ENCODE data around the gene KCNC4.

Gene KCNC4

DNA sequence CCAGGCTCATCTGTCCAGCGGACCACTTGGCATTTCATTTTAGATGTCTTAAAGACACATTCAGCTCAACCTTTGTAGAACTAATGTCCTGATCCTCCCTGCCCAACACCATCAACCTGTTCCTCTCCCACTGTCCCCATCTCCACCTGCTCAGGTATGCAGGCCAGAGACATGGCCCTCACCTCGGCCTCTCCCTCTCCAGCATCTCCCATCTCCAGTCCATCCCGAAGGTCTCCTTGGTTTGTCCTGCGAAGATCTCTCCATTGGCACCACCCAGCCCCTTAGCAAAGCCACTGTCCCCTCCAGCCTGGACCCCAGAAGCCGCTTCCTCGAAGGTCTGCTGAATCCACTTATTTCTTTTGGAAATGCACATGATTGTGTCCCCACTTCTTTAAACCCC is 20.9 kb upstream of the KCNC4 start:
- DNase-seq: no peak

DNA sequence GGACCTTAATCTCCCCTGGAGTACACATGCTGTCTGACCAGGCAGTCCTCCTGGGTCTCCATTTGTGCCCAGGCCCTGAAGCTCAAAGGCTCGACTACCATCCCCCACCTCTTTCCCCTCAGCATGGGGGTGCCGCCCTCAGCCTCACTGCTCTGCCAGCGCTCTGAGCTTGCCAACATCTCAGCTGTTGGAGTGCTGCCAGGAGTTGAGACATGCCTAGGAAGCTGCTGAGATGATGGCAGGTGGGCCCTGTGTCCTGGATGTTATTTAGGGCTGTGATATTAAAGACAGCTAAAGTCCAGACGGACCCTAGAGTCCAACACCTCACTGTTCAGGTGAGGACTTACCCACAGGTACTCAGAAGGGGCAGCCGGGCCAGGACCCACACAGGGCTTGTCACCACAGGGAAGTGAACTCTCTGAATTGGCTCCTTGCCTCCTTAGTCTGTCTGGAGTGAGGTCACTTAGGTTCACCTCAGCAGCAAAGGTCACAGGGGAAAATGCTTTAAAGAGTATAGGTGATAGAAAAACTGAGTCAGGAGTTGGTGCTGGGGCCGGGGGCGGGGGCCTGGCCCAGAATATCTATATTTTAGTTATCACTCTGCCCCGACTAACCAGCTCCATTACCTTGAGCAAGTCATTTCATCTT is 19.7 kb upstream of the KCNC4 start:
- DNase-seq: no peak

DNA sequence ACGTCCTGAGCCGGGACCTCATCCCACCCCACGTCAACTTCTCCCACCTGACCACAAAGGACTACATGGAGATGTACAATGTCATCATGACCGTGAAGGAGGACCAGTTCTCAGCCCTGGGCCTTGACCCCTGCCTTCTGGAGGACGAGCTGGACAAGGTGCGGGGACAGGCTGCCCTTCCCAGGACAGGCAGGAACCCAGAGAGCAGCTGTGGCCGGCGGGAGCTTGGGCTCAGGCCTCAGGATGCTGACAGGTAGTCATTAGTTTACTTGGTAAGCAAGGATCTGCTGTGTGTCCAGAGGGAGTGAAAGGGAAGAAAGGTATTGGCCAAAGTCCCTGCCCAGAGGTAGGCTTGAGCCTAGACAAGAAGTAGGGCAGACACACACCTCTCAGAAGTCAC is 17.6 kb upstream of the KCNC4 start:
- DNase-seq: no peak

DNA sequence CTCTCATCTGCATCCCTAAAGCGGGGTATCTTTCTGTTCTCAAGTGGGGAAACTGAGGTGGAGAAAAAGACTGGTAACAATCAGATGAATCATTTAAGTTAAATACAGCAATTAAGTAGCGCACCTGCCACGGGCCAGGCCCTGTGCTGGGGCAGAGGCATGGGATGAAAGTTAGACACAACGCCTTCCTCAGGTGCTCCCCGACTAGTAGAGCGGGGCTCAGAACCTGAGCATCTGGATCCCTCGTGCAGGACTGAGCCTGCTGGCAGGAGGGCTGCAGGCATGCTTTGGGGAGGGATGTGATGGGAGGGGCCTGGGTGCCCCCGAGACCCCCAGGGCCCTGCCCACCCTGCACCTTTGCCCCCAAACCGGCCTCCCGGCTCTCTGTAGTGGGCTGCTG is 14.9 kb upstream of the KCNC4 start:
- DNase-seq: no peak

DNA sequence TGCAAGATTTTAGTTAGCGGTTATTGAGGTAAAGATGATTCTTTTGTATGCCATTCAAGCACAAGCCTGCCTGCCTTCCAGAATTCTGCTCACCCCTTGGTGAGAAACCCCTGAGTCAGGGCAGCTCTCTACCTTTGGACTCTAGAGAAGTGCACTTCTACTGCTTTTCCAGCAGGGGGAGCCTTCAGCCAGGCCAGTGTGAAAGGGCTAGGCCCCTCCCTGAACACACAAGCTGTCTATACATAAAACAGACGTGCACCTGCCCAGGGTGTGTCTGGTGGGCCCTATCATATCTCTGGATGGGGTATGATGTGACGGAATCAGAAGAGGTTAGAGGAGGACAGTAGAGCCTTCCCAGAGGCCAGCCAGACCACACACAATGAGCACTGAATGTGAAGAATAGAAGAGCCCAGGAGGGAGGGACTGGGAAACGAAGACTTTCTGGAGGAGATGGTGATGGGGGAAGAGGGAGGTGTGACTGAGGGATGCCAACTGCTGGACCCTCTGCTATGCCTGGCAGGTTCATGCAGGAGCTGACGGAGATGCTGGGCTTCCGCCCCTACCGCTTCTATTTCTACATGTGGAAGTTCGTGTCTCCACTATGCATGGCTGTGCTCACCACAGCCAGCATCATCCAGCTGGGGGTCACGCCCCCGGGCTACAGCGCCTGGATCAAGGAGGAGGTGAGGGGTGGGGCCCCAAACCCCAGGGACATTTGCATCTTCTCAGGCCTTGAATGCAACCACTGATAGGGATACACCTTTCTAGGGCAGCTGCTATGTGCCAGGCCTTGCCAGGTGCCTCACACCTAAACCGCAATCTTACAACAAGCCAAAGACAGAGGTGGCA is 13.0 kb upstream of the KCNC4 start:
- peak; percentile 53 to 68 (median 58) for DNase-seq

DNA sequence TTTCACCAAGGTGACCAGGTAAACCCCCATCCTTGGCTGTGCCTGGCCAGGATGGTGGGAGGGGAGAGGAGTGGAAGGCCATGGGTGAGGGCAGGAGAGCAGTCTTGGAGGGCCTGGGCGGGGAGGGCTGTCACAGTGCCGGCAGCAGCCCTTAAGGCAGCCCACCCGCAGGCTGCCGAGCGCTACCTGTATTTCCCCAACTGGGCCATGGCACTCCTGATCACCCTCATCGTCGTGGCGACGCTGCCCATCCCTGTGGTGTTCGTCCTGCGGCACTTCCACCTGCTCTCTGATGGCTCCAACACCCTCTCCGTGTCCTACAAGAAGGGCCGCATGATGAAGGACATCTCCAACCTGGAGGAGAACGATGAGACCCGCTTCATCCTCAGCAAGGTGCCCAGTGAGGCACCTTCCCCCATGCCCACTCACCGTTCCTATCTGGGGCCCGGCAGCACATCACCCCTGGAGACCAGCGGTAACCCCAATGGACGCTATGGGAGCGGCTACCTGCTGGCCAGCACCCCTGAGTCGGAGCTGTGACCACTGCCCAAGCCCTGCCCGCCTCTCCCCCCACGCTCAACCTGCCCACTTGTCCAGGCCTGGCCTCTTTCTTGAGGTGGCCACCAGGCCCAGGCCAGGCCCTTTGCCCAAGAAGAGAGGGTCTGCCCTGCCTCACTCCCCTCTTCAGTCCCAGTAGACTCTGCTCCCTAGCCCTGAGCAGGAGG is 12.0 kb upstream of the KCNC4 start:
- no peak for DNase-seq

DNA sequence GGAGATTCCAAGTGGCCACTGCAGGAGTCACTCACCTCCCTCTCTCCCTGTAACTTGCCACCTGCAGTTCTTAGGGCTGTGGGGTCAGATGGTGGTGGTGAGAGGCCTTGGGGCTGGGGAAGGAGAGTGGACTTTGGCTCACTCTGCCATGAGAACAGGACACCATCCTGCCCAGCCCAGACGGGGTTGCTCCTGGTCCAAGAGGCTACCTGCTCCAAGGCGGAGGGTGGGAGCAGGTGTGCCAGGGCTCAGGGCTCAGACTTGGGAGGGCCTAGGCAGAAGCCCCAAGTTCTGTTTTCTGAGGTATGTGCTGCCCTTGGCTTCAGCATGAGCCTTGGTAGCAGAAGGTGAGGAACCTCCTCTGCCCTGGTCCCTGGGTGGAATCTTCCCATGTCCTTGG is 11.4 kb upstream of the KCNC4 start:
- no peak for DNase-seq

DNA sequence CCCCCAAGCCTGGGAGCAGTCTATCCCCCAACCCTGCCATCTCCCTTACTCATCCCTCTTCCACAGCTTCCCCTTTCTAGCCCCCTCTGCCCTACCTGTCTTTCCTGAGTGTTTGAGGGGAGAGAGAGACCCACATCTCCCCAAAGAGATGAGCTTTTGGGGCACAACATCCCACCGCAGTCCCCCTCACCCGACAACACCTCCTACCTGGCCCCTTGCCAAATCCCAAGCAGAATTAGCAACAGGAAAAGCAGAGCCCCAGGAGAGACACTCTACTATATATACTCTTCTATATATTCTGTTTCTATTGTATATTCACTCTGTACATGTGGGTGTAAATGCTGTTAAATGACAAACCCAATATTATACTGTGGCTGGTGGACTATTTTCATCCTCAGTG is 9.9 kb upstream of the KCNC4 start:
- DNase-seq: no peak

DNA sequence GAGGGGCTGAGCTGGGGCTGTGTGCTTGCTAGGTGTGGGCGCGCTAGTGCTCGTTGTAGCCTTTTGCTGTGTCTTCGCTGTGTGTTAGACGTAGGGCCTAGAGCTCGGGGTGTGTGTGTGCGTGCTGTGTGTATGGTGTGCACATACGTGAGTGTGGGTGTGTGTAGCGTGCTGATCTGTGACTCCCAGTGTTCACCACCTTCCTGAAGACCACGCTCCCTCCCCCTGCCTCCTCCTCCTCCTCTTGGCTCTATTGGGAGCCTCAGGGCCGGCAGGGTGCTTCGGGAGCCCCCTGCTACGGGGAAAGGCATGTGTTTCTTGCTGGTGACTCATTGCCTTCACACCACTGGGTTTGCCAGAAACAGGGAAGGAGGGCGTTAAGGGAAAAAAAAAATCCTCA is 9.4 kb upstream of the KCNC4 start:
- no peak for DNase-seq

DNA sequence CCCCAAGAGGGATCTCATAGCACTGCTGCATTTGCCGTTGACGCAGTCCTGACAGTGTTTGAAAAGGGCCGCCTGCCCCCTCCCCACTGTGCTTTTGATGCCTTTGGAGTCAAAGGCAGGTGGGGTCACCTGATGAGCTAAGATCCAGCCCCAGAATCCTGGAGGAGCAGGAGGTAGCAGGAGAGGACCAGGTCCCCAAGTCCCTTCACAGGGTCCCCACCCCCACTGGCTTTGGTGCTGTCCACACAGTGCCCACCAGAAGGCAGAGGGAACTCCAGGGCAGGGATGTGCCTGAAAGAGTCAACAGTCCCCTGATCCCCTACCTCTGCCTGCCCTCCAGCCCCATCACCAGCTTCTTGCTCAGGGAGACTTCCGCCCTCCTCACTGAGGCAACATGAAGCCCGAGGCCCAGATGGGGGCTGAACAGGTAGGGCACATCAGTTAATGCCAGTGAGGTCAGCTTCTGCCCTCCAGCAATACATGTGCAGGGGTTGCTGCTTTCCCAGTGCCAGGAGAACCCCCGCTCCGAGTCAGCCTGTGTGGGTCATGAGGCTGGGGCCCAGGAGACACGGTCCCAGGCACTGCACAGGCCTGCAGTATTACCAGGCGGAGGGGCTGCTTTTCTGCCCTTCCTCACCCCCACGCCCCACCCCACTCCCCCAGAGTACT is 8.8 kb upstream of the KCNC4 start:
- no peak for DNase-seq

DNA sequence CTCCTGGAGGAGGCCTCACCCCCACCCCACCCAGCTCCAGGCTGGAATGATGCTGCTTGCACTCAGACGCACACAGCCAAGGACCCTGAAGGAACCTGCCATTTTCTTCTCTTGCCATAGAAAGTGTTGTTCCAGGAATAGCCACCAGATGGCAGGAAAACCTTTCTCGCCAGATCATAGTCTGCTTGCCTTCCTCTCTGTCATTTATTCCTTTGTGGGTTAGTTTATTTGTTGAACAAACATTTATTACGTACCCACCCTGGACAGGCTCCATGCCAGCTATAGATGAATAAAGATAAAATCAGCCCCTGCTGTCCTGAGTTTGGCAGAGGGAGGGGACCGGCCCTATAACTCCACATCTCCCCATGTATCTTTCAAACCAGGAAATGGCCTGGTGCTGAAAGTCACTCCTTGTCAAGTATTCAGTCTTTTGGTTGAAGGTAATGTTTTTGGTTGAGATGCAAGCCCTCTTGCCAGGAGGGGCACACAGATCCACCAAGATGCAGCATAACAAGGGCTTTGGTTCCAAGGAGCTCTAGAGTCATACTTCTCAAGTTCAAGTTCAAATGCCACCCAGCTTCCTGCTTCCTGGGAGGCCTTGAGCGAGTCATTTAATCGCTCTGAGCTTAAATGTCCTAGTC is 7.0 kb upstream of the KCNC4 start:
- peak; percentile 74 to 83 (median 76) for DNase-seq

DNA sequence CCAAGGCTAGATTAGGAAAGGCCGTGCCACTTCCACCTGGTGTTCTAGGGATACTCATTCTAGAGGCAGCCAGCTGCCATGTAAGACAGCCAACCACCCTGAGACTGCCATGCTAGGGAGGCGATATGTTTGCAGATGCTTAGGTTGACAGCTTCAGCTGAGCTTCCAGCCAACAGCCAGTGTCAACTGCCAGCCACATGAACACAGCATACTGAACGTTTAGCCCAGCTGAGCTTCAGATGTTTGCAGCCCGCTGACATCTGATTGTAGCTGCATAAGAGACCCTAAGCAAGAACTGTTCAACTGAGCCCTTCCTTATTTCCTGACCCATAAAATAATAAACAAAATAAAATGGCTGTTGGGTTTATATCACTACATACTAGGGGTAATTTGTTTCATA is 5.0 kb upstream of the KCNC4 start:
- no peak for DNase-seq

DNA sequence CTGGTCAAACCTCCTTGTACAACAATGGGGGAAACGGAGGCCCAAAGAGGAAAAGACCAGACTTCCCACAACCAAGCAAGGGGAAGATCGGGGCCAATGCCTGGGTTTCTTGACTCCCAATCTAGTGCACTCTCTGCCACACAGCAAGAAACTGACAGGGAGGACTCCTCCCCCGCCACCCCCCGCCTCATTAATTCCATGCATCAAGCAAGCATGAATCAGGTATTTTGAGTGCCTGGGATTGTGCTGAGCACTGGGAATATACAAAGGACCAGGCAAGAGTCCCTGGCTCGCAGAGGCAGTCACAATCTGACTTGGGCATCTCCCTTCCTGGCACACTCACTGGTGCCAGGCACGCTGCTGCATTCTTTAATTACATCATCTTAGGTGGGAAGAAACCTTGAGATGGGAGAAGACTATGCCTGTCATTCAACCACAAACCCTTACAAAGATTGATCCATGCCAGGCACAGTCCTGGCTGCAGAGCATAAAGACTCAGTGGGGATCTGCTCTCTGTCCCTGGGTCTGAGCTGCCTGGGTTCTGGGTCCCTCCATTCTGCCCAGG is 4.4 kb upstream of the KCNC4 start:
- DNase-seq: no peak

DNA sequence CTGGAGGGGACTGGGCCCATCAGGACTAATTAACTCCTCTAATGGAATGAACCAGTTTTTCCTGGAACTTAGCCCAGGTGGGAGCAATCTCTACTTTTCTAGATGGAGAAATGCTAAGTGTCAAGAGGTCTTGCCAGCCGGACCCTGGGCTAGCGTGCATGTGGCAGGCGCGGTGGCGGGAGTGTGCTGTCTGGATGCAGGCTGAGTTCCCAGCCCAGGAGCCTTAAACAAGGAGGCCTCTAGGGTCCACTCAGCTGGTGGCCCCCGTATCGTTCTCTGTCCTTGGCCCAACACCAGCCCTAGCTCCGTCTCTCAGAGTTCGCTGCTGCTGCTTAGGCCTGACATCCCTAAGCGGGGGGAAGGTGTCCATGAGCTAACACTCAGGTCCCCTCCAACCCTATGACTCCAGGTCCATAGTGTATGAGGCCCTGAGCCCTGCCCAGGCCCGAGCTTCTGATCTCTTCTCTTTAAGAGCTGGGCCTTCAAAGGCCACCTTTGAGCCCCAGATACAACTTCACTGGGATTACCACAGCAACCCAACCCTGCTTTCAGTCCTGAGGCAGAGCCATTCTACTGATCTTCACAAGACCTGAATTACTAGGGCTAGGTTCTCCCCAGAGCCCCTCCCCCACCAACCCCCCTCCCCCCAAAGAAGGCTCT is 3.7 kb upstream of the KCNC4 start:
- no peak for DNase-seq

DNA sequence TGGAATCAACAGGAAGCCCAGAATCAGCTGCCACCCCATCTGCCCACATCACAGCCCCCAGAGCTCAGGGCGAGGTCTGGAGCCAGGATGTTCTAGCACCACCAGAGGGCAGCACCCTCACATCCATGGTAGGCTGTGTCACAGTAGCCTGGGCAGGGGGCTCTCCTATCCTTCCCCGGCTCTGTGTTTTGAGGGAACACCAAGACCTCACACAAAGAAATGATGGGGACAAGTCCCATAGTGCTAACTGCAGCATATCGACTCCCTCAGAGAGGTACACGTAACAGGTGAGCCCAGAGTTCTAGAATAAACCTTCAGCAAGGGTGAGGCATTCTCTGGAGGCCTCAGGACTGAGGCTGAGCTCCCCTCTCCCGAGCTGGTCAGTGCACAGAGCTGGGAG is 2.3 kb upstream of the KCNC4 start:
- peak; percentile 72 to 86 (median 81) for DNase-seq

DNA sequence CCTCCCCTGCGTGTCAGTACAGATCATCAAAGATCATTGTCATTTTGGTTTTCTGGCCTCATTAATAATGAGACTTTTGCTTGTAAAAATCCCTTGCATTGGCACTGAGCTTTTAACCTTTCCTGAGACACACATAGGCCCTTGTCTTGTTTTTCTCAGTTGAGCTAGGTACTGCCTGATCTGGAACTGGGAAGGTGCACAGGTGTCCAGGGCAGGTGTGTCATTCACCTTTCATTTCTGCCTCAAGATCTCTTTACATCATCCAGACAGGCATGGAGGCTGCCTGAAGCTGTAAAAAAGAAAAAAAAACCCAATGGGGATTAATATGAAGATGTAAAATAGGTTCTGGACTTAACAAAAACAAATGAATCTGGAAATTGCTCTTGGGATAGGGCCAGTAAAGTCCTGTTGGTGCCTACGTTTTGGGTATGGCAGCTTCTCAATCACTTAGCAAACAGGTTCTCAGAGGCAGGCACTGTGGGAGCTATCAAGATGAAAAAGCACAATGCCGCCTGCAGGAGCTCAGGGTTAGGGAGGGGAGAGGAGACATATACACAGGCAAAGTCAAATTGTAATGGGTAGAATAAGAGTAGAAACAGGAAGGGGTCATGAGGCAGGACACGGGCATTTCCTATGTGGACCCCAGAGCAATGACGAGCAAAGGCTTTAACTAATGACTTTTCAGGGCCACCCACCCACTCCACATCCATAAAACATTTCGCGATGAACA is 1.0 kb upstream of the KCNC4 start:
- no peak for DNase-seq

DNA sequence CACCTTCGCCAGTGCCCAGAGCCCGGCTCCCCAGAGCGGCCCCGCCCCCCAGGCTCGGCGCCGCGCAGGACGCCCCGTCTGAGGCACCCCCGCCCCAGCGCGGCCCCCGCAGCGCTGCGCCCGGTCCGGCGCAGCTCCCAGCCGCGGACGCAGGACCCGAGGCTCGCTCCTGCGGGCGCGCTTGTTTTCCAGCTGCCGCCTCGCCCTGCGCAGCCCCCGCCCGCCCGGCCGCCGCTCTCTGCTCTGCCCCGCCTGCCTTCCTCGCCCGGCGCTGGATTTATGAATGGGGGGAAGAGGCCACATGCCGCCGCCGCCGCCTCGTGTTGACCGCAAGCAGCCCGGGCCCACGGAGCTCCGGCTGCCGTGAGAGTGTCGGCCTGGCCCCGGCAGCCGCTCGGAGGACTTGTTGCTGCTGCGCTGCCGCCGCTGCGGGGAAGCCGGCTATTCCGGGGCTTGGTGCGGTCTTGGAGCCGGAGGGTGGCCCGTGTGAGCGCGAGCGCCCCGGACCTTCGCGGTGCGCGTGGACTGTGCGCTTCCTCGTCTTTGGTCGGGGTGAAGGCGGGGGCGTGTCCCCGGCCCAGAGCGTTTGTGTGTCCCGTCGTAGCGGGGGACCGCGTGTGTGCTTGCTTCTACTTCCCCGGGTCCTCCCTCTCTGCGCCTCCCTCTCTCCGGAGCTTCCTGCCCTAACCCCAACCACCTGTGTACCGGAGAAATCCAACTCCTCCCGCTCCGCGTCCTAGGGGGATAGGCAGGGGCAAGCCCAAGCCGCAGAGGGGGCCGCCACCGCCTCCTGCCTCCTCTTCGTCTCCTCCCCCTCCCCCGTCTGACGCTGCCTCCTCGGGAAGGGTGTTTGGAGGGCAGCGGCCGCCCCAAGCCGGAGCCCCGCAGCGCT is 736 bp downstream of the KCNC4 start:
- peak; percentile 28 to 76 (median 56) for DNase-seq

DNA sequence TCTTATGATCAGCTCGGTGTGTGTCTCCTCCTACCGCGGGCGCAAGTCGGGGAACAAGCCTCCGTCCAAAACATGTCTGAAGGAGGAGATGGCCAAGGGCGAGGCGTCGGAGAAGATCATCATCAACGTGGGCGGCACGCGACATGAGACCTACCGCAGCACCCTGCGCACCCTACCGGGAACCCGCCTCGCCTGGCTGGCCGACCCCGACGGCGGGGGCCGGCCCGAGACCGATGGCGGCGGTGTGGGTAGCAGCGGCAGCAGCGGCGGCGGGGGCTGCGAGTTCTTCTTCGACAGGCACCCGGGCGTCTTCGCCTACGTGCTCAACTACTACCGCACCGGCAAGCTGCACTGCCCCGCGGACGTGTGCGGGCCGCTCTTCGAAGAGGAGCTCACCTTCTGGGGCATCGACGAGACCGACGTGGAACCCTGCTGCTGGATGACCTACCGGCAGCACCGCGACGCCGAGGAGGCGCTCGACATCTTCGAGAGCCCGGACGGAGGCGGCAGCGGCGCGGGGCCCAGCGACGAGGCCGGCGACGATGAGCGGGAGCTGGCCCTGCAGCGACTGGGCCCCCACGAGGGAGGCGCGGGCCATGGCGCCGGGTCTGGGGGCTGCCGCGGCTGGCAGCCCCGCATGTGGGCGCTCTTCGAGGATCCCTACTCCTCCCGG is 1.5 kb downstream of the KCNC4 start:
- DNase-seq: peak; percentile 33 to 38 (median 38)

Measured in suppressor macrophage treated with lipopolysaccharide for 1 hour (primary cell).